HS-27A (cell line): ENCODE results near the gene NAT16.
"Not testable (repeated sequence)": the region's sequence is repeated elsewhere in the genome, so short reads cannot be mapped to it uniquely, and the experiment has no call there.

ENCODE experiments used
- DNase-seq: peaks from one replicate; pipeline ENCODE4 v3.0.0-alpha.2; 2012; ENCODE audit warnings: low read depth, missing footprints

NAT16 gene

DNA sequence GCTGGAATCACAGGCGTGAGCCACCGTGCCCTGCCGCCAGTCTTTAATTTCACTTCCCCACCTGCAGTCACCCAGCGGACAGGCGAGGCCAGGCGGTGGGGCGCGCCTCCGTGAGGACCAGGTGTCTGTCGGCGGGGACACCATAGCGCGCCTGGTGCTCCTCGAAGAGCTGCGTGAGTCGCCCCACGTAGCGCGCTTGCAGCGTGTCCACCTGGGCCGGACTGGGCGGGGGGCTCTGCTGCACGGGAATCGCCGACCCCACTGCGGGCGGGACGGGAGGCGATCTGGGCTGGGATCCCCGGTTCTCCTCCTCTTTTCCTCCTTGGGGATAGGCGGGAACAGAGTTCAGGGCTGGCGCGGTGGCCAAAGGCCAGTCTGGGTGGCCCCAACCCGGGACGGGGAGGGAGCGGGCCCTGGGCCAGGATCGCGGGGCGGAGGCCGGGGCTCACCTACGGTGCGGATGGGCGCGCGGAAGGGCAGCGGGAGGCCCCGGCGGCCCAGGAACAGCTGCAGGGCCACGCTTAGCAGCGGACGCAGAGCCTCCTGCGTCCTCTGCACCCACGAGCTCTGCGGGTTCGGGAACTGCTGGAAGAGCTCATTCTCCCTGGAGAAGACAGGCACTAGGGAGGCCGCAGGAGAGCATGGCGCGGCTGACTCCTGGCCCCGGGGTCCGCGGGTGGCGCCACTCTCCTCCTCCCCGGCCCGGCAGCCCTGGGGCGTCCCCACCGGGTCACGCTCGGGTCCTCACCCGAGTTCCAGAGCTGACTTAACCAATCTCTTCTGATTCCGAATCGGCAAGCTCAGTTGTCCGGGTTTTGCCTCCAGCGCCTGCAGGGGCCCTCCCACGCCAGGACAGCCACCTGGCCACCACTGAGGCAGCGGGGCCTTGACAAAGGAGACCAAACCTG, 21.9 kb upstream of the NAT16 start:
- DNase-seq = no peak

- no peak for DNase-seq
Observed at GRCh38 chr7:101200862-101201599, 20.9 kb upstream of the NAT16 start, which contains the start of gene MOGAT3. MOGAT3 (minus strand) TSS chr7:101201036; CDS start chr7:101200854, 182 bp downstream.

DNA sequence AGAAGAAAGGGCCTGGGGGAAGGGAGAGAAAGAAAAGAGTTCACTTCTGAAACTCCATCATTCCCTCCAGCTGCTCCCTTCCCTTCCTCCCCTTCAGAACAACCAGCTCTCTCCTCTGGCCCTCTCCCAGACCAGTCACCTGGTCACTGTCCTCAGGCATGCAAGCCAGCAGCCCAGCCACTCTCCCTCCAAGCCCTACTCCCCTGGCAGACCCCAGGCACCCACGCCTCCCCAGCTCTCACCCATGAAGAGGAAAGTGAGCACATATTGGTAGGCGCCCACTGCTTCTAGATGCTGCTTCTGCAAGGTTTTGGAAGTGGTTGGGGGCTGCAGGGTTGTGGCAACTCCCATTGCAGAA, 20.4 kb upstream of the NAT16 start:
- DNase-seq = no peak

- DNase-seq = not testable (repeated sequence)
Observed at GRCh38 chr7:101199522-101199921, 19.4 kb upstream of the NAT16 start.

GRCh38 chr7:101198476-101198875, 18.4 kb upstream of the NAT16 start:
- DNase-seq = no peak

GRCh38 chr7:101197991-101198390, 17.9 kb upstream of the NAT16 start:
- no peak for DNase-seq

DNA sequence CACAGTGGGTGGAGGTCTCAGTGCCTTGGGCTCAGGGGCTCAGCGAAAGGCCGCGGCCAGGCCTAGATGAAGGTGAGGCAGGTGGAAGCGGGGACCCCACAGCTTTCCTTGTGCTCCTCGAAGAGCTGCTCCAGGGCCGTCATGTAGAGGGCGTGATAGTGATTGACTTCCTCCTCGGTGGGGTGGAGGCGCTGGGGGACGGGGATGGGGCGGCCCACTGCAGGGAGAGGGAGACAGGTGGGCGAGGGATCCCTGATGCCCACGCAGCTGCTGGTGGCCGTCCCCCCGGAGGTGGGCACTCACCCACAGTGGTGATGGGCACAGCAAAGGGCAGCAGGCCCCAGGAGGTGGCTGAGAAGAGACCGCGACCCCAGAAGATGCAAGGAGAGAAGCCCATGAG, 15.8 kb upstream of the NAT16 start:
- no peak for DNase-seq

- DNase-seq = no peak
Observed at GRCh38 chr7:101189109-101189508, 9.0 kb upstream of the NAT16 start.

DNA sequence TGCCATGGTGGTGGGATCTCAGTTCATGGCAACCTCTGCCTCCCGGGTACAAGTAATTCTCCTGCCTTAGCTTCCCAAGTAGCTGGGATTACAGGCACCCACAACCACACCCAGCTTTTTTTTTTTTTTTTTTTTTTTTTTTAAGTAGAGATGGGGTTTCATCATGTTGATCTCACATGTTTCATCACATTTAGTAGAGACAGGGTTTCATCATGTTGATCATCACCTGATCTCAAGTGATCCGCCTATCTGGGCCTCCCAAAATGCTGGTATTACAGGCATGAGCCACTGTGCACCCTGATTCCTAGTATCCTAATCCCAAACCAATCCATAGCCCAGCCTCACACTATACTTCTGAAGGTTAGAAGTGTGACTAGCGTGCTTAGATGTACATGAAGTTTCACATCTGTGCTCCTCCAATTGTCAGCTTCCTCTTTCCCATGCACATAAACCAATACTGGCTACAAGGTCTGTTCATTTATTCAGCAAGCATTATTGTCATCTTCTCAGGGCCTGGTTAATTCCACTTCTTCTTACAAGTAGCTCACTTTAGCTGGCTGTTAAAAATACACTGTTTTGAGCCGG, 6.8 kb upstream of the NAT16 start:
- DNase-seq = no peak

DNA sequence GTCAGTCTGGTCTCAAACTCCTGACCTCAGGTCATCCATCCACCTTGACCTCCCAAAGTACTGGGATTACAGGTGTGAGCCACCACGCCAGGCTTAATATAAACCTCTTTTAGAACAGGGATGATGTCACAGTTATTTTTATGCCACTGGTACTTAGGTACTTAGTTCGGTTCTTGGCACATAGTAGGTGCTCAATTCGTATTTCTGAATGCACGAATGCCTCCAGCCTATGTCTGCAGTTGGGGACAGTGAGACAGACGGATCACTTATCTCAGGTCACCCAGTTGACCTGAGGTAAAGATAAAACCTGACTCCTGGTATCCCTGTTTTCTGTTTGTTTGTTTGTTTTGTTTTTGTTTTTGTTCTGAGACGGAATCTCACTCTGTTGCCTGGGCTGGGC, 6.1 kb upstream of the NAT16 start:
- DNase-seq = no peak

DNA sequence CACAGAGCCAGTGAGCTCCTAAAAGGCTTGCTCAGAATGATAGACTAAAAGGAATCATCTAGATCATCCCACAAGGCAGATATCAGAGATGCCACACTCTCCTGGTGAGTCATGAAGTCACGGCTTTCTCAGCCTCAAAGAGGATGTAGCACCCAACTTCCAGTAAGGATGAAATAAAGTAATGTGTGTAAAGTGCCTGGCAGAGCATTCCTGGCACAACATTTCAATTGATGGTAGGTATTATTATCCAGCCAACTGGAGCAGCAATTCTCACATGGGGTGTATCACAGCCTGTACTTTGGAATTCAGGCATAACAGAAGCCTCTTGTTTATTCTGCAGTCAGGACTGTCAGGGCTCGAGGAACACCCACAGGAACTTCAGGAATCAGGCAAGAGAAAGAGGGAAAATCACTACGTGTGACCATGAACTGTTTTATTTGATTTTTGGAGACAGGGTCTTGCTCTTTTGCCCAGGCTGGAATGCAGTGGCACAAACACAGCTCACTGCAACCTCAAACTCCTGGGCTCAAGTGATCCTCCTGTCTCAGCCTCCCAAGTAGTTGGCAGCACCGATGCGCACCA, 5.3 kb upstream of the NAT16 start:
- no peak for DNase-seq

DNA sequence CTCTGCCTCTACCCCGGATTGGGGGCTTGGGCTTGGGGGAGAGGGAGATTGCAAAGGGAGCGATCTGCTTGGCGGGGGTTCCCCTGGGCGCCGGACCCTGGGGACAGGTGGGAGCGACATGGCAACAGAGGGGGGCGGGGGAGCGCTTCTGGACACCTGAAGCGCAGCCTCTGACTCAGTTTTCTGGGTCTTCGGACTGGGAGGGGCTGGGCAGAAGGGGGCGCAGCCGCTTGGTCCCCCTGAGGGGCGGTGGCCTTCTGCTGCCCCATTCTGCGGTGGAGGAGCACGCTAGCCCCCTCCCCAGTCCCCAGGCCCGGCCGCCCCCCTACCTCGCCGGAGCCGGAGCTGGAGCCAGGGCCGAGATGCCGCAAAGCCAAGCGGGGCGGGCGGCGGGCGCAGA, 380 bp downstream of the NAT16 start:
- no peak for DNase-seq

DNA sequence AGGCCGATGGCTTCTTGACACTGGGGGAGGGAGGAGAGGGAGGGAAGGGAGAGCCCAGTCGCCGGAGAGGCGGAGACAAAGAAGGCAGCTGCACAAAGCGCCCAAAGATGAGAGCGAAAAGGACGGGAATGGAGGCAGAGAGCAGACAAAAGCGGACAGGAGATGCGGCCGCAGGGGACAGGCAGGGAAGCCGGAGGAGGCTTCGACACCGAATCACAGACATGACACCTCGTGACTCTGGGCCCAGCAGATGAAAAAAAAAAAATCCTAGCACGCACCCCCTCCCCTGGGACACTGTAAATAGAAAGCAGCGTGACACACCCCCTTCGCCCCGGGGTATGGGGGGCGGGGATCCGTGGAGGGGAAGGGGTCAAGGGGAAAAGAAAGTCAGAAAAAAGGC, 976 bp downstream of the NAT16 start:
- no peak for DNase-seq

DNA sequence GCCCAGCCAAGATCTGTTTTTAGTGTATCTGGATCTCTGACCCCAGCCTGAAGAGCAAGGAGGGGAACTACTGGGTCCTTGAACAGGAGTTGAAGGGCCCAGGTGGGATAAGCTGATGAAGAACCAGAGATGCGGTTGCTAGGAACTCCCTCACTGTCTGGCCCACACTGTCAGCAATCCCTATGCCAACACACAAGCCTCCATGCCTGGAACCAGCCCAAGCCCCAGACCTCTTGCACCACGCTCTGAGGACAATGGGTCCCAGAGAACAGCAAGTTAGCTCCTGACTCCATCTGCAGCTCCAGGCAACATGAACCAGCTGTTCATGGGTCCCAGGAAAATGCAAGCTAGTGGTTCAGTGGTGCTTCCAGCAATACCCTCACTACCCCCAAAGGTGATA, 2.4 kb downstream of the NAT16 start:
- DNase-seq = no peak

DNA sequence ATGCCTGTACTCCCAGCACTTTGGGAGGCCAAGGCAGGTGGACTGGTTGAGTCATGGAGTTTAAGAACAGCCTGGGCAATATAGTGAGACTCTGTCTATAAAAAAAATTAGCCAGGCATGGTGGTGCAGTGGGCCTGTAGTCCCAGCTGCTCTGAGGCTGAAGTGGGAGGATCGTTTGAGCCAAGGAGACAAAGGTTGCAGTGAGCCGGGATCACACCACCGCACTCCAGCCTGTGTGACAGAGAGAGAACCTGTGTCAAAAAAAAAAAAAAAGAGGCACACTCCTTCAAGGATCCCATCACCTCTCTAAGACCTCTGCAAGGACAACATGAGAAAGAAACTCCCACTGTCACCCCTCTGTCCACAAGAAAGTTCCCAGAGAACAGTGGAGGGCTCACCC, 4.4 kb downstream of the NAT16 start:
- DNase-seq = no peak

DNA sequence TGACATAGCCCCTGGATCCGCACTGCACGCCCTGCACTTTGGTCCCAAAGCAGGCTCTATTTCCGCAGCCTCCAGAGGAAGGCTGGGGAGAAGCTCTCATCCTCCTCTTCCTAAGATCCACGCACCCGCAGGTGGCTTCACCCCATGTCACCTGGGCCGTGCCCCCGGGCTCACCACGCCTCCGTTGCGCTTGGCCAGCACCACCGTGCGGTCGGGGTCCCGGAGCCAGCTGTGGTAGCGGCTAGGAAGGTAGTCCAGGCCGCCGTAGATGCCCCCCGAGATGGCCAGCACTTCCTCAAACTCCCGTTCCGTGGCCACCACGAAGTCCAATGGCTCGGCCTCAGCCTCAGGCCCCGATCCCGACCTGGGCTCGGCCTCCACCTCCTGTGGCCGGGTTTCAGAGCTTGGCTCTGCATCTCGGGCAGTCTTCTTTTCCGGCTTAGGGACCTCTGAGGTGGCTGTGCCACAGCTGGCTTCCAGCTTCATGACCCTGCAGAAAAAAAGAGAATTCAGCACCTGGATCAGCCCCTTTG, 5.7 kb downstream of the NAT16 start:
- DNase-seq = no peak

- DNase-seq = no peak
Observed at GRCh38 chr7:101173752-101174244, 6.3 kb downstream of the NAT16 start.

DNA sequence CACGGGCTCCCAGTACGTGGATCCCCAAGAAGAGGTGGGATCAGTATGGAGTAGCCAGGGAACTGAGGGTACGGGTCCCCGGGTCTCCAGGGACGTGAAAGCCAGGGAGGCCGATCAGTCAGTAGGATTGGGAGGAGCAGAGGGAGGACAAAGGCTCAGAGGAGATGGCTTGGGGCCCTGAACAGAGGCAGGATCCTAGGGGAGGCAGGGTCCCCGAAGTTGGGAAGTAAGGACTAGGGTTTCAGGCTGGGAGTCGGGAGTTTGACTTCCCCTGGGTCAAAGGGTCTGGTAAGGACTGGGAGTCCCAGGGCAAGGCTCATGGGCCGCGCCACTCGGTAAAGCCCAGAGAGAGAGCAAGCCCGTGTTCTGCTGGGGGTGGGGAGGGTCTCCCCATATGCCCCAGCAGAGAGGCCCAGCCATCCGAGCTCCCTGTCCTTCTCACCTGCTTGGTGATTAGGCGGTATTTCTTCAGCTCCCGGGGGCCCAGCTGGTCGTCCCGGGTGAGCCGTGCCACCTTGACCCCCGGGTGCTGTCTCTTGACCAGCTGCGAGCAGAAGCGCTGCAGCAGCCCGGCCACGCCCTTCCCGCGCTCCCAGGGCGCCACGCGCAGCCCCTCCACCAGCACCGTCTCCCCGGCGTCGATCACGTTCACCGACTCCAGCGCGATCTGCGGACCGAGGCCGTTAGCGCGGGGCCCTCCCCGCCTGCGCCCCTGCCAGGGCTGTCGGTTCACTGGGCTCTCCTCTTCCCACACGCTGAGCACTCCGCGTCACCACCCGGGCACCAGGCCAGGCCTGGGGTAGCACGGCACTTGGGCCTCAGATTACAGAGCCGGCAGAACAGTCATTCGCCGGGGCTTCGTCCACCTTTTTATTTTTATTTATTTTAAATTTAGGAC, 7.0 kb downstream of the NAT16 start:
- DNase-seq = no peak

GRCh38 chr7:101172005-101172853, 7.9 kb downstream of the NAT16 start:
- DNase-seq = no peak

GRCh38 chr7:101171442-101171837, 8.7 kb downstream of the NAT16 start:
- no peak for DNase-seq
